Non-pigmented ciliary epithelial cell (primary cell): ENCODE data around the gene STRN4.

Experiments used
- DNase-seq: peaks from one replicate; pipeline ENCODE4 v3.0.0-alpha.2; 2010; ENCODE audit warnings: low read depth

STRN4 gene

GRCh38 chr19:46725036-46725820 is 21.0 kb downstream of the STRN4 start:
- no peak for DNase-seq

GRCh38 chr19:46724468-46724867 is 21.8 kb downstream of the STRN4 start:
- DNase-seq: no peak

- no peak for DNase-seq
Observed at GRCh38 chr19:46723471-46723870, 22.8 kb downstream of the STRN4 start.

- no peak for DNase-seq
Observed at GRCh38 chr19:46723023-46723461, 23.2 kb downstream of the STRN4 start.

- DNase-seq: no peak
Observed at GRCh38 chr19:46722421-46723022, 23.7 kb downstream of the STRN4 start.

- DNase-seq: no peak
Observed at GRCh38 chr19:46722004-46722380, 24.3 kb downstream of the STRN4 start.

- DNase-seq: no peak
Observed at GRCh38 chr19:46721269-46722003, 24.8 kb downstream of the STRN4 start.

GRCh38 chr19:46720503-46721239 is 25.6 kb downstream of the STRN4 start:
- no peak for DNase-seq

GRCh38 chr19:46719629-46720502 is 26.4 kb downstream of the STRN4 start:
- DNase-seq: no peak

GRCh38 chr19:46718934-46719622 is 27.2 kb downstream of the STRN4 start:
- no peak for DNase-seq

GRCh38 chr19:46718157-46718933 is 27.9 kb downstream of the STRN4 start:
- no peak for DNase-seq

- no peak for DNase-seq
Observed at GRCh38 chr19:46717716-46718143, 28.5 kb downstream of the STRN4 start.

GRCh38 chr19:46717034-46717715 is 29.1 kb downstream of the STRN4 start, which contains the start of gene PRKD2:
TSS of gene PRKD2 (minus strand) at chr19:46717114. CDS start at chr19:46716370, 744 bp downstream.
- DNase-seq: no peak

GRCh38 chr19:46716672-46717033 is 29.6 kb downstream of the STRN4 start:
- DNase-seq: no peak

GRCh38 chr19:46715975-46716671 is 30.1 kb downstream of the STRN4 start:
- DNase-seq: no peak

- DNase-seq: no peak
Observed at GRCh38 chr19:46715620-46715974, 30.7 kb downstream of the STRN4 start.

- no peak for DNase-seq
Observed at GRCh38 chr19:46714444-46715106, 31.7 kb downstream of the STRN4 start.

GRCh38 chr19:46713781-46714443 is 32.3 kb downstream of the STRN4 start:
- no peak for DNase-seq
